Neuronal stem cell (in vitro differentiated cells): ENCODE data around the gene SCGB1A1.

Experiments
- DNase-seq: peaks from one replicate; pipeline ENCODE4 v3.0.0-alpha.2; 2013; ENCODE audit warnings: low spot score
- H2AFZ ChIP-seq: one replicate; pipeline ENCODE4 v1.6.1; 2013; ENCODE audit warnings: mild to moderate bottlenecking, low read length, inconsistent platforms
- H2AK5ac ChIP-seq: 2 replicates; pipeline ENCODE4 v1.6.1; 2013; ENCODE audit warnings: low read depth, mild to moderate bottlenecking, inconsistent platforms, low read length, moderate library complexity, mixed read lengths
- H2BK120ac ChIP-seq: 2 replicates; pipeline ENCODE4 v1.6.1; 2013; ENCODE audit warnings: low read depth, mild to moderate bottlenecking, inconsistent platforms, low read length, moderate library complexity, mixed read lengths
- H2BK12ac ChIP-seq: one replicate; pipeline ENCODE4 v1.6.1; 2013; ENCODE audit warnings: low read length, inconsistent platforms
- H2BK15ac ChIP-seq: 2 replicates; pipeline ENCODE4 v1.6.1; 2013; ENCODE audit warnings: mild to moderate bottlenecking, low read length, inconsistent platforms, mixed read lengths
- H2BK5ac ChIP-seq: one replicate; pipeline ENCODE4 v1.6.1; 2013; ENCODE audit warnings: inconsistent platforms, mild to moderate bottlenecking, low read length, moderate library complexity
- H3K14ac ChIP-seq: one replicate; pipeline ENCODE4 v1.6.1; 2013; ENCODE audit warnings: low read length, inconsistent platforms
- H3K18ac ChIP-seq: 2 replicates; pipeline ENCODE4 v1.6.1; 2013; ENCODE audit warnings: low read length, inconsistent platforms
- H3K23ac ChIP-seq: 2 replicates; pipeline ENCODE4 v1.6.1; 2013; ENCODE audit warnings: low read depth, mild to moderate bottlenecking, mixed read lengths, low read length, inconsistent platforms; ENCODE audit not compliant: poor library complexity
- H3K27ac ChIP-seq: replicated peaks from 3 replicates; pipeline ENCODE4 v1.5.1; 2013; ENCODE audit warnings: low read length, inconsistent platforms
- H3K27me3 ChIP-seq, 3 experiments: 2 replicates each; pipeline ENCODE4 v1.6.1; 2013; ENCODE audit warnings: low read length in 3 of 3, mild to moderate bottlenecking in 2 of 3, inconsistent platforms in 1 of 3, low read depth in 1 of 3, mixed read lengths in 1 of 3, moderate library complexity in 1 of 3; ENCODE audit not compliant: control insufficient read depth in 3 of 3, insufficient read depth in 3 of 3
- H3K36me3 ChIP-seq, 2 donors: replicated peaks in 1 of 2; 2 replicates each; pipeline ENCODE4 v1.6.1; 2013; ENCODE audit warnings: low read length in 2 of 2; ENCODE audit not compliant: control insufficient read depth in 2 of 2, insufficient read depth in 2 of 2
- H3K4ac ChIP-seq: 2 replicates; pipeline ENCODE4 v1.6.1; 2013; ENCODE audit warnings: inconsistent platforms, mild to moderate bottlenecking, low read length, moderate library complexity
- H3K4me1 ChIP-seq, 2 donors: 1 replicate in 1 of 2; 2 replicates in 1 of 2; pipeline ENCODE4 v1.6.1; 2013; ENCODE audit warnings: low read length in 2 of 2, low read depth in 1 of 2; ENCODE audit not compliant: control insufficient read depth in 2 of 2, insufficient read depth in 1 of 2
- H3K4me2 ChIP-seq: one replicate; pipeline ENCODE4 v1.6.1; 2013; ENCODE audit warnings: mild to moderate bottlenecking, low read length, inconsistent platforms; ENCODE audit not compliant: insufficient read depth, poor library complexity, severe bottlenecking
- H3K4me3 ChIP-seq, 2 donors: 2 replicates each; pipeline ENCODE4 v1.5.1; 2013; ENCODE audit warnings: low read length in 2 of 2, mild to moderate bottlenecking in 2 of 2, inconsistent platforms in 1 of 2, moderate library complexity in 1 of 2
- H3K79me1 ChIP-seq: one replicate; pipeline ENCODE4 v1.6.1; 2013; ENCODE audit warnings: low read depth, mild to moderate bottlenecking, inconsistent platforms, low read length, moderate library complexity
- H3K9ac ChIP-seq: one replicate; pipeline ENCODE4 v1.6.1; 2013; ENCODE audit warnings: mild to moderate bottlenecking, low read depth, low read length, inconsistent platforms; ENCODE audit not compliant: poor library complexity
- H3K9me3 ChIP-seq, 2 donors: replicated peaks in 1 of 2; 2 replicates each; pipeline versions ENCODE3 to v1.6.1; 2013; ENCODE audit warnings: low read length in 2 of 2, mild to moderate bottlenecking in 2 of 2, inconsistent platforms in 1 of 2, low read depth in 1 of 2, mixed read lengths in 1 of 2, moderate library complexity in 1 of 2; ENCODE audit not compliant: control insufficient read depth in 2 of 2, insufficient read depth in 1 of 2
- H4K8ac ChIP-seq: one replicate; pipeline ENCODE4 v1.6.1; 2013; ENCODE audit warnings: low read depth, mild to moderate bottlenecking, inconsistent platforms, low read length, moderate library complexity
- H4K91ac ChIP-seq: one replicate; pipeline ENCODE4 v1.6.1; 2013; ENCODE audit warnings: low read length, low read depth, mild to moderate bottlenecking, inconsistent platforms; ENCODE audit not compliant: poor library complexity
- WGBS, 2 donors: extraction: QIAGEN DNeasy Blood & Tissue Kit; methylation state at CpG; one replicate each; pipeline ENCODE4 v1.1.7; 2013; ENCODE audit warnings: missing lambda C conversion rate in 2 of 2, mixed read lengths in 1 of 2; ENCODE audit not compliant: insufficient read length in 2 of 2, insufficient replicate concordance in 1 of 2; ENCODE audit errors: extremely low coverage in 2 of 2; 5-methylcytosine and 5-hydroxymethylcytosine counted together

The SCGB1A1 gene

DNA sequence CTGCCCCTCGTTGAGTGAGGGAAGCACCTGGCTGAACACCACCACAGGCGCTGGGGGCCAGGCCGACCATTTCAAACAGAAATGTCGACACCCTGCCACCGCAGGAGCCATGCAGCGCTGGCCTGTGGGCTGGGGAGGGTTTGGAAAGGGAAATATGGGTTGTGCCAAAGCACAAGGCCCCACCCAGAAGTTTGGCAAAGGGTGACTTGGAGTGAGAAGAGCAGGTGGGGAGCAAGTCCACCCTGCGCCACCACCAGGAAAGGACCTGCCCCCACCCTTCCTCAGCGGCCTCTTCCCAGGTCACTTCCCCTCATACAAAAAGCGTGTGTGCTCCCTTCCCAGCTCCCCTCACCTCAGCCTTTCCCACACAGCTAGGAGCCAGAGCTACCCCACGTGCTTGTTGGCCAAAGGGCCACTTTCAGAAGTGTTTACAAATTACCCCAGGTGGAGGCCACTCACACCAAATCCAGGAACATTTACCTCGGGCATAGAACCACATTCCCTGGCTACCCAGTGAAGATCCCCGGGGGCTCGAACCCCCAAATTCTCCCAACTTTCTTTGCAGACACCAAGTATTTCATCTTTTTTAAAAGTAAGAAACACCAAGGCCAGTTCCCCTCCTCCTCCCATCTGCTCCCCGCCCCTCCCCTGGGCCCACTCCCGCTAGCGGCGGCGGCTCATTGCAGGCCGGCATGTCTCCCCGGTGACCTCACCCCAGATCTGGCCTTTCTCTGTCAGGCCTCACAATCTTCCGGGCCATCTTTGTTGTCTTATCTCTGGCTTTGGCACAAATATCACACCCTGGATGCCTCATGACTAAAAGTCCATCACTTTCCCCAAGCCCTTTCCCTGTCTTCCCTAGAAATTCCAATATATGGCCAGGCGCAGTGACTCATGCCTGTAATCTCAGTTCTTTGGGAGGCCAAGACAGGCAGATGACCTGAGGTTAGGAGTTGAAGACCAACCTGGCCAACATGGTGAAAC lies 20.5 kb upstream of the SCGB1A1 start:
- H4K8ac ChIP-seq = no peak overlapping the region
- peak overlapping the region; percentile 57 for H2AK5ac ChIP-seq
- H3K18ac ChIP-seq = peak overlapping the region; percentile 81
- H3K4me1 ChIP-seq = peaks cover 11 to 19% of the 10 kb centered on the region in 2 donors
- H3K36me3 ChIP-seq = no peaks in the 10 kb centered on the region
- peak overlapping the region; percentile 3 for H2AFZ ChIP-seq
- H2BK120ac ChIP-seq = no peak overlapping the region
- H2BK5ac ChIP-seq = no peak overlapping the region
- peak overlapping the region; percentile 10 for H3K27ac ChIP-seq
- H3K14ac ChIP-seq = no peak overlapping the region
- H3K79me1 ChIP-seq = no peaks in the 10 kb centered on the region
- no peak overlapping the region for H3K4me2 ChIP-seq
- no peak overlapping the region for H3K23ac ChIP-seq
- no peak overlapping the region for H3K9ac ChIP-seq
- H3K9me3 ChIP-seq = no peaks in the 10 kb centered on the region
- no peak for DNase-seq
- no peak overlapping the region for H2BK12ac ChIP-seq
- H3K4me3 ChIP-seq = no peak overlapping the region
- H4K91ac ChIP-seq = no peak overlapping the region
- H2BK15ac ChIP-seq = peak overlapping the region; percentile 21
- no peaks in the 10 kb centered on the region for H3K27me3 ChIP-seq
- WGBS, 2 donors = no CpG with 5 or more reads among the region's 22 CpGs
- no peak overlapping the region for H3K4ac ChIP-seq

DNA sequence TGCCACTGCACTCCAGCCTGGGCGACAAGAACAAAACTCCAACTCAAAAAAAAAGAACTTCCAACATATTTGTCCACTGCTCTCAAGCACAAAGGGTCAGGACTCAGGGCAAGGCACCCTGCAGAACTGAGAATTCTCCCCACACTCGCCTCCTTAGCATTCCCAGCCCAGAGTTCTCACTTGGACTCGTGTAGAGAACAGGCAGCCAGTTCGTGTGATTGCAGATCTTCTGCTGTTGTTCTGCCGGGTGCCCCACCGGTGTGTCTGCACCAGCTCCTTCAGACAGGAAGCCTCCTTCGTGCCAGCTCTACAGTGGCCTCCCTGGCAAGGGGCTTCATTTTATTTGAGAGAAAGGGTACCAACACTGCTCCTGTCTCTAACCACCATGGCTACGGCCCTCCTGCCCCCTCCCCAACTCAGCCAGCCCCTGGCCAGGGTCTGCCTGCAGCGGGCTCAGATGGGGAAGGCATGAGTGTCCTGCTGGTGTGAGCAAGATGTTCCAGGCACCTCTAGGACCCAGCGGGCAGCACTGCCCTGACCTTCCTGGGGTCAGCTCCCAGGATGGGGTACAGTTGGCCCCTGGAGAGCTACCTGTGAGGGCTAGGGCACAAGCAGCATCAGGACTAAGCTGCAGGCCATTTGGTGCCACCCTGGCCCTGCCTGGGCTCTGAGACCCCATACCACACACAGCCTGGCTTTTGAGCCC lies 19.5 kb upstream of the SCGB1A1 start:
- no peak overlapping the region for H2AK5ac ChIP-seq
- no peak overlapping the region for H3K18ac ChIP-seq
- no peaks in the 10 kb centered on the region for H3K79me1 ChIP-seq
- peak overlapping the region; percentile 8 for H2BK15ac ChIP-seq
- no peak overlapping the region for H3K4me2 ChIP-seq
- peaks cover 11 to 19% of the 10 kb centered on the region in 2 donors for H3K4me1 ChIP-seq
- H2AFZ ChIP-seq = peak overlapping the region; percentile 8
- H3K9me3 ChIP-seq = no peaks in the 10 kb centered on the region
- DNase-seq = no peak
- peak overlapping the region; percentile 53 for H3K9ac ChIP-seq
- H3K27ac ChIP-seq = no peak overlapping the region
- no peak overlapping the region for H3K14ac ChIP-seq
- no peak overlapping the region for H4K91ac ChIP-seq
- no peak overlapping the region for H2BK5ac ChIP-seq
- H2BK120ac ChIP-seq = no peak overlapping the region
- no peak overlapping the region for H2BK12ac ChIP-seq
- H3K27me3 ChIP-seq = peaks cover 0 to 2% (median 0%) of the 10 kb centered on the region in 3 experiments
- H3K36me3 ChIP-seq = no peaks in the 10 kb centered on the region
- H3K23ac ChIP-seq = no peak overlapping the region
- no peak overlapping the region for H4K8ac ChIP-seq
- no peak overlapping the region for H3K4ac ChIP-seq
- WGBS, 2 donors = no CpG with 5 or more reads among the region's 10 CpGs
- H3K4me3 ChIP-seq = no peak overlapping the region

DNA sequence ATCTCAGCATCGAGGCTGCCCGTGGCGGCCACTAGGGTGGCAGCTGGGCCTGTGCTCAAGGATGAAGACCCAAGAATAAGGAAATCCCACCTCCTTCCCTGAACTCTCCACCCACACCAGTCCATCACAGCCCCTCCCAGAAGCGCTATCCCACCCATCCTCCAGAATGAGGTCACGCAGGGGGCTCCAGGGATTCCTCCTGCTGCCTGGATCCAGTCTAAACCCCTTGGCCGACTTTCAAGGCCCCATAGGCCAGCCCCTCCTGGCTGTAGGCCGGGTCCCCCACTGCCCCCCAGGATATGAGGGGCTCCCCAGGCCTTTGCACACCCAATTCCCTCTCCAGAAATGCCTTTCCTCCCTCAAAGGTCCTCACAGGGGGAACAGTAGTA lies 19.0 kb upstream of the SCGB1A1 start:
- Histone ChIP-seq H3K18ac (no peak overlapping the region), H3K9ac (no peak overlapping the region), H2BK12ac (no peak overlapping the region), H3K27ac (no peak overlapping the region), H3K23ac (no peak overlapping the region), H4K8ac (no peak overlapping the region), H3K14ac (no peak overlapping the region), H3K4me2 (no peak overlapping the region), H2AK5ac (no peak overlapping the region), H2BK120ac (no peak overlapping the region), H2BK5ac (no peak overlapping the region), H2AFZ (peak overlapping the region; percentile 8), H3K36me3 (no peaks in the 10 kb centered on the region), H3K4me1 (peaks cover 11 to 19% of the 10 kb centered on the region in 2 donors), H3K79me1 (no peaks in the 10 kb centered on the region), H3K9me3 (no peaks in the 10 kb centered on the region), H3K4me3 (no peak overlapping the region), H3K27me3 (peaks cover 0 to 7% (median 0%) of the 10 kb centered on the region in 3 experiments), H2BK15ac (peak overlapping the region; percentile 8), H3K4ac (no peak overlapping the region), H4K91ac (no peak overlapping the region)
- no CpG with 5 or more reads among the region's 7 CpGs for WGBS, 2 donors
- no peak for DNase-seq

DNA sequence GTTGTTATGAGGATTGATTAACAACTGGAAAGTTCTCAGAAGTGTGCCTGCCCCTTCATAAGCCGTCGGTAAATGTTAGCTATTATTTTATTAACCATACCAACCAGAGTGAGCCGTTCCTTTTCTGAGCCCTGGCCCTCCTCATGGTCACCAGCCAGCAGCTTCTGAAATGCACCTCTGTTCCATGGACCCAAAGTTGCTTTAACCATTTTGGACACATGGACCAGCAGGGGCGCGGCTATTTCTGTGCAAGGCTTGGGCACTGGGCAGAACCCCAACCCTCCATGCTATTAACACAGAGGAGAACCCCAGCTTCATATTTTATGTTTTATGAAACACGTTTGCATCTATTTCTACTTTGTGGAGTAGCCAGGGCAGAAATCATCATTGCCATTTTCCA lies 18.6 kb upstream of the SCGB1A1 start:
- H3K79me1 ChIP-seq = no peaks in the 10 kb centered on the region
- DNase-seq = no peak
- no CpG with 5 or more reads among the region's 6 CpGs for WGBS, 2 donors
- H2AK5ac ChIP-seq = no peak overlapping the region
- peaks cover 0 to 9% (median 0%) of the 10 kb centered on the region in 3 experiments for H3K27me3 ChIP-seq
- no peak overlapping the region for H2BK12ac ChIP-seq
- no peak overlapping the region for H3K4ac ChIP-seq
- H2BK15ac ChIP-seq = no peak overlapping the region
- H3K18ac ChIP-seq = no peak overlapping the region
- H3K4me1 ChIP-seq = peaks cover 8 to 17% of the 10 kb centered on the region in 2 donors
- H2BK120ac ChIP-seq = no peak overlapping the region
- no peak overlapping the region for H4K8ac ChIP-seq
- no peak overlapping the region for H3K14ac ChIP-seq
- no peaks in the 10 kb centered on the region for H3K9me3 ChIP-seq
- H3K4me2 ChIP-seq = no peak overlapping the region
- no peak overlapping the region for H3K23ac ChIP-seq
- H3K36me3 ChIP-seq = no peaks in the 10 kb centered on the region
- H4K91ac ChIP-seq = no peak overlapping the region
- no peak overlapping the region for H2AFZ ChIP-seq
- no peak overlapping the region for H3K4me3 ChIP-seq
- H2BK5ac ChIP-seq = no peak overlapping the region
- no peak overlapping the region for H3K9ac ChIP-seq
- no peak overlapping the region for H3K27ac ChIP-seq
